Measurements from ENCODE around the gene GMEB1.
"Not testable (repeated sequence)": the region's sequence is repeated elsewhere in the genome, so short reads cannot be mapped to it uniquely, and the experiment has no call there.

DNA sequence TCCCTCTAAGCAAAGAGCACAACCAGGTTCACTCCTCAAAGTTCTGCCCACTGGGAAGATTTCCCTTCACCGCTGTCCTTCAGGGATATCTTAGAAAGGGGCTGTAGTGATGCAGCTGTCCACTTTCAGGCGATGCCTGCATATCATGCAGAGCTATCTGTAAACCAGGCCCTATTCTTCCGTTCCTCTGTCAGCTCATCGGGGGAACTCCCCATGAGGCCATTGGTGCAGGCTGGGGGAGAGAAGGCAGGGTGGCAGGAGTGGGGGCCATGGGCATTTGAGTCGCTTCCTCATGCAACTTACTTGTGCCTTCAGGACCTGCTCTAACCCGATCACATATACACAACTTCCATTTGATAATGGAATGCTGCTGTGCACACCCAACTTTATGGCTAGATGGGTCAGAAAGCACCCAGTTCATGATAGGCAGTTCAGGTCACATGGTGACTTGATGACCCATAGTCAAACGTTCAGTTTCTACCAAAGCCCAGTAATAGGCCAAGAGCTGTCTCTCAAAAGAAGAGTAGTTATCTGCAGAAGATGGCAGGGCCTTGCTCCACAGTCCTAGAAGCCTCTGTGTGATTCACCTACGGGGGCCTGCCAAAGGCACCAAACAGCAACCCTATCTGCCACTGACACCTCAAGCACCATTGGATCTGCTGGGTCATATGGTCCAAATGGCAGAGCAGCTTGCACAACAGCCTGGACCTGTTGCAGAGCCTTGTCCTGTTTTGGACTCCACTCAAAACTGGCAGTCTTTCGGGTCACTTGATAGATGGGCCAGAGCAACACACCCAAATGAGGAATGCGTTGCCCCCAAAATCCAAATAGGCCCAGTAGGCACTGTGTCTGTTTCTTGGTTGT is 12.9 kb upstream of the GMEB1 start:
- TF ChIP-seq, protein P1, sequence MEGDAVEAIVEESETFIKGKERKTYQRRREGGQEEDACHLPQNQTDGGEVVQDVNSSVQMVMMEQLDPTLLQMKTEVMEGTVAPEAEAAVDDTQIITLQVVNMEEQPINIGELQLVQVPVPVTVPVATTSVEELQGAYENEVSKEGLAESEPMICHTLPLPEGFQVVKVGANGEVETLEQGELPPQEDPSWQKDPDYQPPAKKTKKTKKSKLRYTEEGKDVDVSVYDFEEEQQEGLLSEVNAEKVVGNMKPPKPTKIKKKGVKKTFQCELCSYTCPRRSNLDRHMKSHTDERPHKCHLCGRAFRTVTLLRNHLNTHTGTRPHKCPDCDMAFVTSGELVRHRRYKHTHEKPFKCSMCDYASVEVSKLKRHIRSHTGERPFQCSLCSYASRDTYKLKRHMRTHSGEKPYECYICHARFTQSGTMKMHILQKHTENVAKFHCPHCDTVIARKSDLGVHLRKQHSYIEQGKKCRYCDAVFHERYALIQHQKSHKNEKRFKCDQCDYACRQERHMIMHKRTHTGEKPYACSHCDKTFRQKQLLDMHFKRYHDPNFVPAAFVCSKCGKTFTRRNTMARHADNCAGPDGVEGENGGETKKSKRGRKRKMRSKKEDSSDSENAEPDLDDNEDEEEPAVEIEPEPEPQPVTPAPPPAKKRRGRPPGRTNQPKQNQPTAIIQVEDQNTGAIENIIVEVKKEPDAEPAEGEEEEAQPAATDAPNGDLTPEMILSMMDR (conservative IDR thresholded peaks at IDR 0.05; ENCODE audit: low read depth, low read length): not testable (repeated sequence)
- not testable (repeated sequence) for TF ChIP-seq EZH2phosphoT487 (IDR thresholded peaks at IDR 0.05; ENCODE audit: borderline replicate concordance, low read length)
